GM19238 (cell line): ENCODE data around the gene OSGIN1.
A peak's percentile ranks its signal among the peaks of the same experiment; 100 is the strongest.

Experiments
- DNase-seq: peaks from one replicate; pipeline ENCODE4 v3.0.0; 2011; ENCODE audit warnings: low spot score; ENCODE audit not compliant: insufficient read length

Gene OSGIN1

DNA sequence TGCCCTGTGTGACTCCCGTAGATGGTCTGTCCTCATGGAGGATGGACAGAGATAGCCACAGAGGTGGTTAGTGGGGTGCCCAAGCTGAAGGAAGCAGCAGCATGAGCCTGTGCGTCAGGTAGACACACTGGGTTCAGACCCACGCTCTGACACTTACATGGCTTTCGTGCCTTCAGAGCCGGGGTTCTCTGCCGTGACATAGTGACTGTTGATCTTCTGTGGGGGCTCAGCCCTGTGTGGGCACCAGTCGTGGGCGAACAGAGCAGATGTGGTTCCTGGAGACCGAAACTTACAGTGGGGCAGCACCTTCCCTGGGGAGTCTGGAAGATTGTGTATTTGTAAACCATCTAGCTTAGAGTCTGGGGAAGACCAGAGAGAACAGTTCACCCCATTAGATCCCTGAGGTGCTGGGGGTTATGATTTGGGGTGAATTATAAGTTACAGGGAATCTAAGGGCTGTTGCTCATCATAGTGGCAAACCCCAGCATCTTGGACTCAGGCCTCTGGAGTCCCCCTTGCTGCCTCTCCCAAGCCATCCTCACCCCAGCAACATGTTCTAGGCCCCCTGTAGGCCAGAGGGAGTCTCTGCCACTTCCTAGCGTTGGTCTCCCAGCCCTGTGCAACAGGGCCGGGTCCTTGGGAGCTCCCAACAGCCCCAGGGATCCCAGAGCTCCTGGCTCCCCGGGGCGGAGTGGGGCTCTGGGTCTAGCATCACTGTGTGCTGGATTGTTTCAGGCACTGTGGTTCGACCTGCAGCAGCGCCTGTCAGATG lies 43.6 kb downstream of the OSGIN1 start:
- no peak for DNase-seq

DNA sequence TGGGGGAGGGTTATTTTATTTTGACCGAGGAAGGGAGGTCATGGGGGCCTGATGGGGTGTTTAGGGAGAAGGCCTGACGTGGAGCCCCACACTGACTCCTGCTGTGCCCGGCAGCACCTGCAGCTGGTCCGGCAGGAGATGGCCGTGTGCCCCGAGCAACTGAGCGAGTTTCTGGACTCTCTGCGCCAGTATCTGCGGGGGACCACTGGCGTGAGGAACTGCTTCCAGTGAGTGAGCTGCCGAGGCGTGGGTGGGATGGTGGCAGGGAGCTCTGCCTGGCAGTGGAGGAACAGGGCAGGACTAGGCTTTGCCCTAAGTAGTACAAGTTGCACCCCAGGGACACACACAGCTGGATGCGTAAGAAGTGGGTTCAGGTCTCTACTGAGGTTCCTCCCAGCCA lies 45.1 kb downstream of the OSGIN1 start:
- DNase-seq = no peak

DNA sequence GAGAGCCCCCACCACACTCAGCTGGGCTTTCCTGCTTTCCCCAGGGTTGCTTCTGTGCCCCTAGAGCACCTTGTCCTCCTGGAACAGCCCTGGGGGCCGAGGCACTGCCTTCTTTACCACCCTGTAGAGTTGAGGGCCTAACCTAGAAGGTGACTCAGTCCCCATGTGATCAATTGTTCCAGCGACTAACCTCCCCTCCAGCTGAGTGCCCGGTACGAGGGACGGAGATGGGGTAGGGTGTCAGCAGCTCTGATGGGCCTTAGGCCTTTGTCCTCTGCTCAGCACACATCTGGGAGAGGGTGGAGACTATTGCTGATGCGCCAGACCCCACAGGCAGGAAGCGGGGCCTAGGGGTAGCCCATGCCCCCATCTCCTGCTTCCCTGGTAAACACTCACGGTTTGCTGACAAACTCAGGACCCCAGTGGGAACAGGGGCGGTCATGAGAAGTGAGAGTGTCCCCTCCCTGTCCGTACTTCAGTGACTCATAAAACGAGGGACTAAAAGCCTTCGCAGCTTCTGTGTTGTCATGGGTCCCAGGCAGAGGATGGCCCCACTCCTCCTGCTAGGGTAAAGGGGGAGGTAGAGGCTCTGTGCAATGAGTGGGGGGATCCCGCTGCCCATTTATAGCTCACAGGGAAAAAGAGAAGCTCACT lies 48.1 kb downstream of the OSGIN1 start:
- DNase-seq = no peak

DNA sequence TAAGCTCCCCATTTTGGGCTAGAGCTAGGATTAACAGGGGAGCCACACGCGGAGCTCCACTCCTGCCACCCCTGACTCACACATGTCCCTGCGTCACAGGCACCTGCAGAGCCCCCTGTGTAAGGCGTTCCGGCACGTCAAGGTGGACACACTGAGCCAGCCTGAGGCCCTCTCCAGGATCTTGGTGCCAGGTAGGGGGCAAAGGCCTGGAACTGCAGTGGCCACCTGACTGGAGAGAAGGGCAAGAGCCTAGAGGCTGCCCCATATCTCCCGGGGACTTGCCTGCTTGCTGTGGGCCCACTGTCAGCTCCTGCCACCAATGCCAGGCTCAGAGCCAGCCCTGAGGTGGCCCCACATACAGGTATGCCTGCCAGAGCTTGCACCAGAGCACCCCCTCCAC lies 48.7 kb downstream of the OSGIN1 start:
- DNase-seq = no peak

DNA sequence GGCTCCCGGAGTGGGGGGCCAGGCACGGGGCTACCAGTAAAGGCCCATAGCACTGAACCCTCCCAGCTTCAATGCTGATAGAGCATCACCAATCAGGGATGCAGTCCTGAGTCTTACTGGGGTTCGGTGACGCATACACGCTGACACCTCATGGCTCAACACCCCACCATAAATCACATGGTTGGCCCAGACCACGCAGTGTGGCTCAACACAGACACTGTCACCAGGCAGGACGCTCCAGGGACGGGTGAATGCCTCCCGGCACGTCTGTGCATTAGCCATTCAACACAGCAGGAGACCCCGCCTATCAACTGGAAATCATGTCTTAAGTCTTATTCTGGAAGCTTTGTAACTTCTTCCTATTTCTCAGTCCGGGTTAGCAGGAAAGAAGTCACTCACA lies 50.0 kb downstream of the OSGIN1 start:
- no peak for DNase-seq

DNA sequence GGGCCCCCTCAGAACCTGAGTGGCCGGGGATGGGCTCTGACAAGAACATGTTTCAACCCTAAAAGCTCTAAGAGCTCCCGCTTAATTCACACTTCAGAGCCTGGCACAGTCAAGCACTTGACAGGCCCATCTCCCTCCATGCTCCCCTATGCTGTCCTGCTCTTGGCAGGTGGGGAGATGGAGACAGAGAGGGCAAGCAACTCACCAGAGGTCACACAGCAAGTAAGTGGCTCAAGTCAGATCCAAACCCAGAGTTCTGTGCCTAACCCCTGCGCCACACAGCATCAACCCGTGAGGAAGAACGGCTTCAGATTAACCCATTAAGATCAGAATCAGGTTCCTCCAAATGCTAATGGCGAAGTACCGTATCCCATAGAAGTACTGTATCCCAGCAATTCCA lies 51.4 kb downstream of the OSGIN1 start:
- no peak for DNase-seq

DNA sequence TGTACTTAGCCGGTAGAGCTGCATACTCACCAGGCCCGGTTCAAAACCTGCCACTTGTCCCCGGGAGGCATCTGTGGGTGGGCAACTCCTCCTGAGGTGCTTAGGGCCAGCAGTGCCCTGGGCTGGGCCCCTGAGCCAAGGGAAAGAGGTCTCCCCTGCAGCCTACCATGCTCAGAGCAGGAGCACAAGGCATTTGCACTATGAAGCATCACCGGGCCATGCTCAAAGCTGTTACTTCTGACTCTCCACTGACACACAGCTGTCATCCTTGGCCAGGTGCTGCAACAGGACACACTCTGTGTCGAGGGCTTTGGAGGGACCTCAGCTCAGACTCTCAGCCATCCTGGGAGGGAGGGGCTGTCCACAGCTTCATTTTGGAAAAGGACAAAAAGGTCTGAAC lies 52.4 kb downstream of the OSGIN1 start:
- DNase-seq = no peak

DNA sequence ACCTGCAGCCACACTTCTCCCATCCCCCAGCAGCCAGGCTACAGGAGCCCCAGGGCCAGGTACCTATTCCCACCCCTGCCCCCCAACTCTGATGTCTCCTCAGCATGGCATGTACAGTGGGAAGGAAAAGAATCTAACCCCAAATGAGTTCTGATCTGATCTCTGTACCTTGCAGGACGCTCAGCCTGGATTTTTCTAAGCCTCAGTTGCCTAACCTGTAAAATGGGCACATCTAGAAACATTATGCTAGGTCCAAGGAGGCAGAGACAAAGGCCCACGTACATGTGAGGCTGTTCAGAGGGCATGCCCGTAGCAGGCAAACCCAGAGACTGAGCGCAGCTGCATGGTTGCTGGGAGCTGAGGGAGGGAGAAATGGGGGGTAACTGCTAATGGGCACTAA lies 54.5 kb downstream of the OSGIN1 start:
- no peak for DNase-seq

DNA sequence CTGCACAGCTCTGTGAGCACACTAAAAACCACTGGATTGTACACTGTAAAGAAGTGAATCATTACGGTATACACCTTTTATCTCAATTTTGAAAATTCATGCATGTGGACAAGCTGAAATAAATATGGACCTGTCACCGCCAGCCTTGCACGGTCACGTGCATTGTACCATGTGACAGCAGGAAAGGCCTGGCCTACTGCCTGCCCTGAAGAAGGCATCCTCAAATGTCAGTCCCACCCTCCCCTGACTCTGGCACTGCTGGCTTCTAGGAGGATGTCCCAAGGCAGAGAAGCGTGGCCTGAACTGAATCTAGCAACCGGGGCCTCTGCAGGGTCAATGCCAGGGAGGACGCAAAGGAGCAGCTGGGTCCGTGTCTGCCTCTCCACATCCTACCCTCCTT lies 54.9 kb downstream of the OSGIN1 start:
- no peak for DNase-seq

DNA sequence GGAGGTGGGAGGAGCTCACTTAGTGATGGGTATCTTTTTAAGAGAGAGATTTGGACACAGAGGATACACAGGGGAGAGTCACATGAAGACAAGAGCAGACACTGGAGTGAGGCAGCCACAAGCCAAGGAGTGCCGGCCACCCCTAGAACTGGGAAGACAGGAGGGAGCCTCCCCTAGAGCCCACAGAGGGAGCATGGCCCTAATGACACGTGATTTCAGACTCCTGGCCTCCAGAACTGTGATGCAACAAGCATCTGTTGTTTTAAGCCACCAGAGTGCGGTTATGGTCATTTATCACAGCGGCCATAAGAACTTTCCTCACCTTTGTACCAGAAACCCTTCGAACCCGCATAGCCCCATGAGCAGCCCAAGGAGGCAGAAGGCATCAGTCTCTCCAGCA lies 56.2 kb downstream of the OSGIN1 start:
- no peak for DNase-seq

DNA sequence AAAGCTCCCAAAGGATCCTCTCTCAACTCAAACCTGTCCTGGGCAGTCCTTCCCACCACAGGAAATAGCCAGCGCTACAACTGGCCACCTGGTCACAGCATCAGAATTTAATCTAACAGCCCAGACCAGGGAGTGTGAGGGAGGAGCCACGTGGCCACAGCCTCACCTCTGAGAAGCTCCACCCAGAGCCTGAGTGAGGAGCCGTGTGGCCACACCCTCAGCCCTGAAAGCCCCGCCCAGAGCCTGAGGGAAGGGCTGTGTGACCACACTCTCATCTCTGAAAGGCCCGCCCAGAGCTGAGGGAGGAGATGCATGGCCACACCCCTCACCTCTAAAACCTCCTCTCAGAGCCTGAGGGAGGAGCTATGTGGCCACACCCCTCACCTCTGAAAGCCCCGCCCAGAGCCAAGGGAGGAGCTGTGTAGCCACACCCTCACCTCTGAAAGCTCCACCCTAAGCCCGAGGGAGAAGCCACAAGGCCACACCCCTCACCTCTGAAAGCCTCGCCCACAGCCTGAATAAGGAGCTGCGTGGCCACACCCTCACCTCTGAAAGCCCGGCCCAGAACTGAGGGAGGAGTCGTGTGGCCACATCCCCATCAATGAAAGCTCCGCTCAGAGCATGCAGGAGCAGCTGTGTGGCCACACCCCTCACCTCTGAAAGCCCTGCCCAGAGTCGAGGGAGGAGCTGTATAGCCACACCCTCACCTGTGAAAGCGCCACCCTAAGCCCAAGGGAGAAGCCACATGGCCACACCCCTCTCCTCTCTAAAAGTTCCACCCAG lies 60.9 kb downstream of the OSGIN1 start:
- peak; percentile 26 for DNase-seq

DNA sequence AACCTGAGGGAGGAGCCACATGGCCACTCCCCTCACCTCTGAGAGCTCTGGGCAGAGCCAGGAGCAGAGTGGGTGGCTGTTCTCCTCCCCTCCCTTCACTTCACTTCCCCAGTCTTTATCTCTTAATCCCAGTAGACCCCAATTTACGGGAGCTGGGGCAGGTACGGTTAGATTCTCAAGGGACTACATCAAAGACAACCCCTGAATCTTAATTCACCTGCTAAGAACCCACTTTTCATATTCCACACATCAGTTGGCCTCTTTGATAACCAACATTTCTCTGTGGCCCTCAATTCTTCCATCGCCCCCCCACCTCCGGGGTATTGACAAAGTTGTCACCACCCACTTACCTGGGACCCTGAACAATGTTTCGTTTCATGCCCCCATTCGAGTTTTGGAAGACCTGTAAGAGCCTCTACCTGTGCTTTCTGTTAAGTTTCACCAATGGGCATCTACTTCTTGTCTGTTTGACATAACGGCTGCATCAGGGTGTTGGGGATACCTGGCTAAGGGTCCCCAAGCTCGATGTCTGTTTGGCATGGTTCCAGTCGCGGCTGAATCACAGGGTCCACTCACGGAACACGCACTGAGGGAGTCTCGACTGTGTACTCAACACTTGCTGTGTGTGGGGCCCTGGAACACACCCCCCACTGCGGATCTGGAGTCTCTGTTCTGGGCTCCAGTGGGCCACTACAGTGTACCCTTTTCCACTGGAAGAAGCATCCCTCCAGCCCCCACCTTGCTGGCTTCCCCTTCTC lies 61.7 kb downstream of the OSGIN1 start:
- DNase-seq = no peak

DNA sequence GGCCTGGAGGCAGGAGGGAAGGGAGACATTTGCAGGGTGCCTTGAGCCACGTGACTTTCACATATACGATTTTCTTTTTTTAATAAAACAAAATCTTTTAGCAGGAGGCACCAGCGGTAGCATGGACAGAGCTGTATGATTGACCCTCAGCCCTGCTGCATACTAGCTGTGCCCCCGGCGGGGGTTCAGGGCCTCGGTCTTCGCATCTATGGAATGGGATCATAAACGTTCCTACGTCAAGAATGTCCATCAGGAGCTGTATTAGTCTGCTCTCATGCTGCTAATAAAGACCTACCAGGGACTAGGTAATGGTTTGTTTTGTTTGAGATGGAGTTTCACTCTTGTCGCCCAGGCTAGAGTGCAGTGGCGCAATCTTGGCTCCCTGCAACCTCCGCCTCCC lies 62.4 kb downstream of the OSGIN1 start:
- DNase-seq = no peak
